SK-N-SH treated with all-trans-retinoic acid at 6 μM for 48 hours (cell line): ENCODE measurements around the gene DGKG.
A peak's percentile ranks its signal among the peaks of the same experiment; 100 is the strongest.

Experiments used
- ATAC-seq: fragments of 200-7000 bp; cut with Tn5 transposase; 3 replicates; pipeline ENCODE4 v1.9.1; 2020; ENCODE audit warnings: mild to moderate bottlenecking, moderate library complexity
- ARNTL ChIP-seq: fragments of 450-650 bp; formaldehyde crosslinking; IDR thresholded peaks from 2 replicates; pipeline ENCODE4 v1.5.0; 2020; ENCODE audit warnings: low read depth, mild to moderate bottlenecking, moderate library complexity, borderline replicate concordance
- BACH2 ChIP-seq: fragments of 250-450 bp; sonication (Bioruptor Pico); IDR thresholded peaks from 2 replicates; pipeline ENCODE4 v1.9.0; 2021; ENCODE audit warnings: mild to moderate bottlenecking, borderline replicate concordance
- CREB5 ChIP-seq: fragments of 250-450 bp; sonication (Bioruptor Pico); IDR thresholded peaks from 2 replicates; pipeline ENCODE4 v1.5.1; 2020; ENCODE audit warnings: low read depth, mild to moderate bottlenecking, moderate library complexity
- CSDC2 ChIP-seq: fragments of 250-450 bp; sonication (Bioruptor Pico); IDR thresholded peaks from 2 replicates; pipeline ENCODE4 v1.5.0; 2020; ENCODE audit warnings: mild to moderate bottlenecking, moderate library complexity
- CSRNP3 ChIP-seq: fragments of 250-450 bp; sonication (Bioruptor Pico); IDR thresholded peaks from 2 replicates; pipeline ENCODE4 v1.5.1; 2021; ENCODE audit warnings: mild to moderate bottlenecking, moderate library complexity
- ESRRG ChIP-seq: fragments of 250-450 bp; sonication (Bioruptor Pico); IDR thresholded peaks from 2 replicates; pipeline ENCODE4 v1.6.1; 2021; ENCODE audit warnings: mild to moderate bottlenecking
- GLIS3 ChIP-seq: fragments of 250-450 bp; sonication (Bioruptor Pico); IDR thresholded peaks from 2 replicates; pipeline ENCODE4 v1.5.0; 2020; ENCODE audit warnings: mild to moderate bottlenecking, moderate library complexity
- ISL1 ChIP-seq: fragments of 250-450 bp; sonication (Bioruptor Pico); IDR thresholded peaks from 2 replicates; pipeline ENCODE4 v2.1.2; 2022; ENCODE audit warnings: mild to moderate bottlenecking, moderate library complexity
- OSR1 ChIP-seq: fragments of 250-450 bp; sonication (Bioruptor Pico); IDR thresholded peaks from 2 replicates; pipeline ENCODE4 v1.8.0; 2022; ENCODE audit warnings: moderate library complexity, mild to moderate bottlenecking, inconsistent platforms
- POU6F1 ChIP-seq: fragments of 250-450 bp; sonication (Bioruptor Pico); IDR thresholded peaks from 2 replicates; pipeline ENCODE4 v1.8.0; 2021; ENCODE audit warnings: low read depth, mild to moderate bottlenecking, moderate library complexity, borderline replicate concordance
- PPARA ChIP-seq: fragments of 250-450 bp; sonication (Bioruptor Pico); IDR thresholded peaks from 2 replicates; pipeline ENCODE4 v1.5.0; 2020; ENCODE audit warnings: mild to moderate bottlenecking, borderline replicate concordance
- RARB ChIP-seq: fragments of 250-450 bp; sonication (Bioruptor Pico); IDR thresholded peaks from 2 replicates; pipeline ENCODE4 v1.8.0; 2021; ENCODE audit warnings: mild to moderate bottlenecking, moderate library complexity
- SNAI2 ChIP-seq: fragments of 250-450 bp; sonication (Bioruptor Pico); IDR thresholded peaks from 2 replicates; pipeline ENCODE4 v1.5.0; 2020; ENCODE audit warnings: mild to moderate bottlenecking, moderate library complexity
- TCF4 ChIP-seq: fragments of 250-450 bp; sonication (Bioruptor Pico); IDR thresholded peaks from 2 replicates; pipeline ENCODE4 v1.8.0; 2021; ENCODE audit warnings: mild to moderate bottlenecking, moderate library complexity, borderline replicate concordance
- TOX ChIP-seq: fragments of 250-450 bp; sonication (Bioruptor Pico); IDR thresholded peaks from 2 replicates; pipeline ENCODE4 v1.8.0; 2021; ENCODE audit warnings: mild to moderate bottlenecking, moderate library complexity, borderline replicate concordance
- ZC3H10 ChIP-seq: fragments of 250-450 bp; sonication (Bioruptor Pico); IDR thresholded peaks from 2 replicates; pipeline ENCODE4 v1.5.1; 2021; ENCODE audit warnings: mild to moderate bottlenecking, moderate library complexity
- ZFP3 ChIP-seq: fragments of 250-450 bp; sonication (Bioruptor Pico); IDR thresholded peaks from 2 replicates; pipeline ENCODE4 v1.5.0; 2020; ENCODE audit warnings: mild to moderate bottlenecking, moderate library complexity
- ZFP30 ChIP-seq: fragments of 450-650 bp; formaldehyde crosslinking; IDR thresholded peaks from 2 replicates; pipeline ENCODE4 v1.5.0; 2022; ENCODE audit warnings: mild to moderate bottlenecking, moderate library complexity
- ZNF70 ChIP-seq: fragments of 450-650 bp; formaldehyde crosslinking; IDR thresholded peaks from 2 replicates; pipeline ENCODE4 v1.5.0; 2020; ENCODE audit warnings: mild to moderate bottlenecking, moderate library complexity
- ZNF8 ChIP-seq: fragments of 450-650 bp; formaldehyde crosslinking; IDR thresholded peaks from 2 replicates; pipeline ENCODE4 v1.5.0; 2020; ENCODE audit warnings: mild to moderate bottlenecking, moderate library complexity
- TF ChIP-seq, protein P1 (sequence below): fragments of 250-450 bp; sonication (Bioruptor Pico); IDR thresholded peaks from 2 replicates; pipeline ENCODE4 v1.5.0; 2020; ENCODE audit warnings: mild to moderate bottlenecking, moderate library complexity

The DGKG gene

DNA sequence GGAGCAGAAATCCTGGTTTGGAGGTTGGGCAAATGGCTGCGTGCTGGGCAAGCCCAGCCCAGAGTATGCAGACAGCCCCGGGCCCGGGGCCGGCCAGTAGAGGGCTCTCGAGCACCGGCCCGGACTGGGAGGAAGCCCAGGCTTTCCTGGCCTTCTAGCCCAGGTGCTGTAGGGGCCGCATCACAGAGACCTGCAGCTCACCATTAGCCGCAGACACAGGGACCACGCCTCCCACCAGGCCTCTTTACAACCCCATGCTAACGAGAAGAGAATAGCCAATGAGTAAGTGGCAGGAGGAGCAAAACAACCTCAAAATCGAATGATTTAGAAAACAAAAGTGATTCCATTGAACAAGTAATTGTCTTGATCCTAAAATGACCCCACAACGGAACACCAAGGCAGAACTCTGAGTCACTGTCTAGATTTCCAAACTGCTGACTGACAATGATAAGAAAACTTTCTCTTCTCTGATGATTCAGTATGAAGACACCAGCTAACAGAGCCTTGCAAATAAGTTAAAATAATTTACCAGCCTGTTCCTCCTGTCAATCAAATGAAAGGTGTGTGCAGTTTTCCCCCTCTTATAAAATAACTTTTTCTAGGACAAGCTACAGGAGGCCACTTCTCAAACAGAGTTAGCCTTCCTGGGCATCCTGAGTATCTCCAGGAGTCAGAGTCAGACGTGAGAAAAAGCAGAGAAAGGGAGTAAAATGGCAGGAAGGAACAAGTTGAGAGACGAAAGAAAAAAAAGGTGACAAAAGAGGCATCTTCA, 102.2 kb downstream of the DGKG start:
- ATAC-seq, result peak; percentile 100
- TF ChIP-seq ESRRG (CRISPR knock-in tag) (no peak), GLIS3 (no peak), RARB (CRISPR knock-in tag) (no peak), CREB5 (CRISPR knock-in tag) (no peak), ZC3H10 (CRISPR knock-in tag) (no peak)

- ATAC-seq, result peak; percentile 4; the same call in 1 of the 3 replicates
- no peak for TF ChIP-seq ZFP30 (CRISPR knock-in tag)
- no peak for TF ChIP-seq TOX (CRISPR knock-in tag)
- no peak for TF ChIP-seq ISL1 (CRISPR knock-in tag)
- no peak for TF ChIP-seq OSR1 (CRISPR knock-in tag)
- TF ChIP-seq CSDC2 (CRISPR knock-in tag), result no peak
- no peak for TF ChIP-seq GLIS3
- TF ChIP-seq SNAI2, result no peak
- no peak for TF ChIP-seq PPARA (CRISPR knock-in tag)
These were observed 103.1 kb downstream of the DGKG start for GRCh38 chr3:186258968-186259367.

GRCh38 chr3:186257866-186258265, 104.2 kb downstream of the DGKG start:
- TF ChIP-seq ZFP30 (CRISPR knock-in tag) (no peak), ISL1 (CRISPR knock-in tag) (no peak), ZNF70 (CRISPR knock-in tag) (no peak), RARB (CRISPR knock-in tag) (no peak)
- TF ChIP-seq, protein P1, sequence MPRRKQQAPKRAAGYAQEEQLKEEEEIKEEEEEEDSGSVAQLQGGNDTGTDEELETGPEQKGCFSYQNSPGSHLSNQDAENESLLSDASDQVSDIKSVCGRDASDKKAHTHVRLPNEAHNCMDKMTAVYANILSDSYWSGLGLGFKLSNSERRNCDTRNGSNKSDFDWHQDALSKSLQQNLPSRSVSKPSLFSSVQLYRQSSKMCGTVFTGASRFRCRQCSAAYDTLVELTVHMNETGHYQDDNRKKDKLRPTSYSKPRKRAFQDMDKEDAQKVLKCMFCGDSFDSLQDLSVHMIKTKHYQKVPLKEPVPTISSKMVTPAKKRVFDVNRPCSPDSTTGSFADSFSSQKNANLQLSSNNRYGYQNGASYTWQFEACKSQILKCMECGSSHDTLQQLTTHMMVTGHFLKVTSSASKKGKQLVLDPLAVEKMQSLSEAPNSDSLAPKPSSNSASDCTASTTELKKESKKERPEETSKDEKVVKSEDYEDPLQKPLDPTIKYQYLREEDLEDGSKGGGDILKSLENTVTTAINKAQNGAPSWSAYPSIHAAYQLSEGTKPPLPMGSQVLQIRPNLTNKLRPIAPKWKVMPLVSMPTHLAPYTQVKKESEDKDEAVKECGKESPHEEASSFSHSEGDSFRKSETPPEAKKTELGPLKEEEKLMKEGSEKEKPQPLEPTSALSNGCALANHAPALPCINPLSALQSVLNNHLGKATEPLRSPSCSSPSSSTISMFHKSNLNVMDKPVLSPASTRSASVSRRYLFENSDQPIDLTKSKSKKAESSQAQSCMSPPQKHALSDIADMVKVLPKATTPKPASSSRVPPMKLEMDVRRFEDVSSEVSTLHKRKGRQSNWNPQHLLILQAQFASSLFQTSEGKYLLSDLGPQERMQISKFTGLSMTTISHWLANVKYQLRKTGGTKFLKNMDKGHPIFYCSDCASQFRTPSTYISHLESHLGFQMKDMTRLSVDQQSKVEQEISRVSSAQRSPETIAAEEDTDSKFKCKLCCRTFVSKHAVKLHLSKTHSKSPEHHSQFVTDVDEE (CRISPR knock-in tag), result no peak
- ATAC-seq, result no peak

DNA sequence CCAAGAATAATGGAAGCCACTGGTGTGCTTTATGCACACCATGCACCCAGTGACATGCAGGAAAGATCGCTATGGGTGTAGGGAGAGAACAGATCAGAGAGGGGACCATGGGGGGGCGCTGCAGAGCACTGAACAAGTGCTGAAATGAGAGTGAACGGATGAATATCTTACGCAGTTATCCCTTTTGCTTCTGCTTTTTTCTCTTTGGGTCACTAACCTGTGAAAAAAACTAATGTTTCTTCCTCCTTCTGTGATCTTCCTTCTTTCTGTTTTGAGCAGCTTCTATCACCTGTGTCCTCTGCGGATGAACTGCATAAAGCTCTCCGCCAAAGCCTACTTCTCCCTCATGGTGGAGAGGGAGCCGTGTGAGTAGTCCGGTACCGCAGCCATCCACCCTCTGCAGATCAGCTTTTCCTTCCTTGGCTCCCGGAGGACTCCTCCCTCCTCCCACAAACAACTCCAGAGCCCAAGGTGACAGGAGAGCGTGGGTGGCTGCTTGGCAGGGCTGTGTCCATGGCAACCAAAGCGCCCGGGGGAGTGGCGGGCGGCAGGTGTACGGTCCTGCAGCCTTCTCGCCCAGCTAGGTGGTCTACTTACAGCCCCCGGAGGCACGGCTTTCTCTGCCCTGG, 106.2 kb downstream of the DGKG start:
- no peak for TF ChIP-seq CREB5 (CRISPR knock-in tag)
- TF ChIP-seq CSRNP3 (CRISPR knock-in tag), result no peak
- TF ChIP-seq, protein P1 (CRISPR knock-in tag), result no peak
- TF ChIP-seq TOX (CRISPR knock-in tag), result no peak
- TF ChIP-seq RARB (CRISPR knock-in tag), result no peak
- no peak for TF ChIP-seq ZFP3 (CRISPR knock-in tag)
- TF ChIP-seq BACH2 (CRISPR knock-in tag), result no peak
- no peak for TF ChIP-seq ZFP30 (CRISPR knock-in tag)
- no peak for TF ChIP-seq GLIS3
- no peak for TF ChIP-seq TCF4
- TF ChIP-seq PPARA (CRISPR knock-in tag), result no peak
- no peak for TF ChIP-seq SNAI2
- no peak for TF ChIP-seq ARNTL (CRISPR knock-in tag)
- no peak for TF ChIP-seq ZC3H10 (CRISPR knock-in tag)
- TF ChIP-seq ZNF8 (CRISPR knock-in tag), result no peak
- TF ChIP-seq ISL1 (CRISPR knock-in tag), result no peak
- no peak for TF ChIP-seq POU6F1 (CRISPR knock-in tag)
- ATAC-seq, result no peak
